H1 (cell line): Measurements from ENCODE around the gene RAB14. TPM values are rescaled to one million over a fixed set of nuclear protein-coding genes. Genes with fewer than 3 reads are reported as not detected.

Experiments used
- CTCF ChIA-PET: fragments of 300-600 bp; sonication (Branson Sonifier 250); formaldehyde crosslinking; loops from one replicate; lab custom pipeline; 2021; ENCODE audit not compliant: partially characterized antibody; lab: Charles Lee
- POLR2A ChIA-PET: fragments of 300-600 bp; sonication (Branson Sonifier 250); formaldehyde crosslinking; loops from one replicate; lab custom pipeline; 2021; ENCODE audit warnings: inconsistent platforms; ENCODE audit not compliant: partially characterized antibody; lab: Charles Lee
- DNase-seq, 2 experiments: peaks; one replicate each; pipeline versions ENCODE4 v3.0.0 to v3.0.0-alpha.2; 2010 to 2022; ENCODE audit warnings: low spot score in 2 of 2, low read depth in 1 of 2, mixed read lengths in 1 of 2
- FAIRE-seq: peaks from 2 replicates; lab custom pipeline; 2011; peaks lifted over from hg19 to GRCh38; lab: Jason Lieb, UNC
- H2AFZ ChIP-seq: 2 replicates; pipeline ENCODE4 v1.8.1; 2012; ENCODE audit warnings: low read length, inconsistent platforms
- H2AK5ac ChIP-seq: 2 replicates; pipeline ENCODE4 v1.6.1; 2013; ENCODE audit warnings: low read depth, low read length
- H2BK120ac ChIP-seq: replicated peaks from 2 replicates; pipeline ENCODE3; 2013; ENCODE audit warnings: low read depth, low read length, inconsistent platforms
- H2BK12ac ChIP-seq: 2 replicates; pipeline ENCODE4 v1.6.1; 2013; ENCODE audit warnings: low read depth, low read length
- H2BK15ac ChIP-seq: 2 replicates; pipeline ENCODE4 v1.6.1; 2013; ENCODE audit warnings: low read length
- H2BK20ac ChIP-seq: 2 replicates; pipeline ENCODE4 v1.6.1; 2013; ENCODE audit warnings: low read length
- H2BK5ac ChIP-seq: 2 replicates; pipeline ENCODE4 v1.6.1; 2013; ENCODE audit warnings: low read depth, low read length
- H3K14ac ChIP-seq: 2 replicates; pipeline ENCODE4 v1.6.1; 2013; ENCODE audit warnings: inconsistent platforms; ENCODE audit not compliant: insufficient read length
- H3K18ac ChIP-seq: 2 replicates; pipeline ENCODE4 v1.6.1; 2013; ENCODE audit warnings: low read length; ENCODE audit errors: extremely low read depth
- H3K23ac ChIP-seq: 2 replicates; pipeline ENCODE4 v1.6.1; 2013; ENCODE audit warnings: inconsistent platforms; ENCODE audit not compliant: insufficient read length
- H3K23me2 ChIP-seq: 2 replicates; pipeline ENCODE4 v1.6.1; 2013; ENCODE audit warnings: low read depth, low read length
- H3K27ac ChIP-seq: 2 replicates; pipeline ENCODE4 v1.6.1; 2011; ENCODE audit warnings: low read depth, low read length, inconsistent platforms
- H3K27me3 ChIP-seq, 4 experiments: replicated peaks in 1 of 4; 1 replicate in 1 of 4; 2 replicates in 3 of 4; pipeline versions ENCODE4 v1.6.1 to v1.8.1; 2011 to 2013; ENCODE audit warnings: low read length in 3 of 4, mild to moderate bottlenecking in 3 of 4, inconsistent platforms in 2 of 4, mixed read lengths in 2 of 4, moderate library complexity in 1 of 4; ENCODE audit not compliant: control insufficient read depth in 3 of 4, insufficient read depth in 3 of 4; ENCODE audit errors: extremely low read depth in 1 of 4
- H3K36me3 ChIP-seq, 4 experiments: 2 replicates each; pipeline versions ENCODE4 v1.6.1 to v1.8.1; 2011 to 2013; ENCODE audit warnings: mild to moderate bottlenecking in 4 of 4, low read length in 3 of 4, moderate library complexity in 2 of 4, control low read depth in 1 of 4, inconsistent platforms in 1 of 4; ENCODE audit not compliant: insufficient read depth in 4 of 4, control insufficient read depth in 2 of 4
- H3K4ac ChIP-seq: replicated peaks from 2 replicates; pipeline ENCODE3; 2013; ENCODE audit warnings: low read length, low read depth, mixed read lengths, inconsistent platforms; ENCODE audit not compliant: insufficient read length
- H3K4me1 ChIP-seq, 4 experiments: replicated peaks in 1 of 4; 1 replicate in 1 of 4; 2 replicates in 3 of 4; pipeline versions ENCODE4 v1.6.1 to v1.8.1; 2011 to 2013; ENCODE audit warnings: low read length in 3 of 4, inconsistent platforms in 2 of 4, mixed read lengths in 1 of 4; ENCODE audit not compliant: insufficient read depth in 4 of 4, control insufficient read depth in 3 of 4
- H3K4me2 ChIP-seq, 2 experiments: 2 replicates each; pipeline versions ENCODE4 v1.6.1 to v1.8.1; 2011 to 2013; ENCODE audit warnings: low read depth in 2 of 2, low read length in 2 of 2, control low read depth in 1 of 2, inconsistent platforms in 1 of 2, mild to moderate bottlenecking in 1 of 2; ENCODE audit not compliant: insufficient read depth in 1 of 2
- H3K4me3 ChIP-seq, 4 experiments: fragments of 200-600, 300-600 bp in 1 of 4; sonication (generic), shearing (Covaris generic), sonication (Bioruptor Twin) in 1 of 4; 2 replicates each; pipeline versions ENCODE4 v1.5.1 to v1.8.1; 2011 to 2016; ENCODE audit warnings: low read length in 4 of 4, low read depth in 3 of 4, control low read depth in 2 of 4, inconsistent platforms in 2 of 4, mild to moderate bottlenecking in 2 of 4, mixed read lengths in 1 of 4, moderate library complexity in 1 of 4; ENCODE audit not compliant: insufficient read depth in 2 of 4; ENCODE audit errors: extremely low read depth in 1 of 4
- H3K56ac ChIP-seq: replicated peaks from 2 replicates; pipeline ENCODE3; 2013; ENCODE audit warnings: low read depth, mild to moderate bottlenecking, mixed read lengths, low read length, inconsistent platforms; ENCODE audit not compliant: insufficient read length
- H3K79me1 ChIP-seq: 2 replicates; pipeline ENCODE4 v1.6.1; 2013; ENCODE audit warnings: low read depth, low read length, control low read depth
- H3K79me2 ChIP-seq, 2 experiments: 2 replicates each; pipeline versions ENCODE4 v1.6.1 to v1.8.1; 2012 to 2013; ENCODE audit warnings: low read length in 2 of 2, mild to moderate bottlenecking in 2 of 2, inconsistent platforms in 1 of 2; ENCODE audit not compliant: insufficient read depth in 2 of 2, control insufficient read depth in 1 of 2
- H3K9ac ChIP-seq, 4 experiments: replicated peaks in 1 of 4; 1 replicate in 1 of 4; 2 replicates in 3 of 4; pipeline versions ENCODE4 v1.6.1 to v1.8.1; 2011 to 2013; ENCODE audit warnings: low read depth in 3 of 4, low read length in 3 of 4, control low read depth in 2 of 4, mild to moderate bottlenecking in 2 of 4, moderate library complexity in 2 of 4, inconsistent platforms in 1 of 4; ENCODE audit errors: extremely low read depth in 1 of 4
- H3K9me3 ChIP-seq, 2 experiments: 2 replicates each; pipeline versions ENCODE4 v1.6.1 to v1.8.1; 2012 to 2013; ENCODE audit warnings: mild to moderate bottlenecking in 2 of 2, moderate library complexity in 2 of 2, control low read depth in 1 of 2, inconsistent platforms in 1 of 2, low read depth in 1 of 2, low read length in 1 of 2, mixed read lengths in 1 of 2; ENCODE audit not compliant: insufficient read depth in 2 of 2
- H4K20me1 ChIP-seq, 2 experiments: replicated peaks in 1 of 2; 2 replicates each; pipeline versions ENCODE3 to v1.8.1; 2011 to 2013; ENCODE audit warnings: inconsistent platforms in 2 of 2, low read length in 2 of 2, mild to moderate bottlenecking in 1 of 2; ENCODE audit not compliant: insufficient read depth in 2 of 2, control insufficient read depth in 1 of 2
- H4K5ac ChIP-seq: 2 replicates; pipeline ENCODE4 v1.6.1; 2013; ENCODE audit warnings: low read length, low read depth, mixed read lengths, inconsistent platforms; ENCODE audit not compliant: insufficient read length
- H4K8ac ChIP-seq: 2 replicates; pipeline ENCODE4 v1.8.0; 2013; ENCODE audit warnings: mild to moderate bottlenecking, moderate library complexity, low read length, inconsistent platforms; ENCODE audit not compliant: insufficient read depth; ENCODE audit errors: extremely low read depth
- H4K91ac ChIP-seq: replicated peaks from 2 replicates; pipeline ENCODE3; 2013; ENCODE audit warnings: low read length, mixed read lengths, inconsistent platforms; ENCODE audit not compliant: insufficient read length
- ATF3 ChIP-seq: IDR thresholded peaks from 2 replicates; pipeline ENCODE4 v1.6.1; 2011; ENCODE audit warnings: low read depth, mild to moderate bottlenecking, low read length; ENCODE audit not compliant: insufficient read depth
- POLR2AphosphoS5 ChIP-seq: IDR thresholded peaks from 2 replicates; pipeline ENCODE4 v1.6.1; 2011; ENCODE audit warnings: low read depth, low read length
- WGBS, 2 experiments: shearing (Covaris generic) in 1 of 2; methylation state at CpG; one replicate each; pipeline versions ENCODE4 v1.1.6 to v1.1.7; 2013 to 2015; ENCODE audit warnings: low lambda C conversion rate in 2 of 2, mixed read lengths in 2 of 2, inconsistent platforms in 1 of 2, low coverage in 1 of 2, missing lambda C conversion rate in 1 of 2; ENCODE audit not compliant: insufficient replicate concordance in 2 of 2, insufficient coverage in 1 of 2, insufficient read length in 1 of 2; ENCODE audit errors: extremely low coverage in 1 of 2, missing lambda C conversion rate in 1 of 2; 5-methylcytosine and 5-hydroxymethylcytosine counted together
- polyA plus RNA-seq, 7 experiments: library from polyadenylated mRNA; depleted of rRNA in 3 of 7; stranded (reverse) in 5 of 7; unstranded in 2 of 7; fragments of >200 nt in 5 of 7; fragments of 200-250 nt in 2 of 7; gene quantifications; 1 replicate in 5 of 7; 2 replicates in 1 of 7; 4 replicates in 1 of 7; pipeline versions ENCODE4 v1.2.1 to v1.2.3, GENCODE V29; 2011 to 2013; ENCODE audit warnings: missing spikeins in 2 of 7, mixed read lengths in 2 of 7
- total RNA-seq: library from RNA; stranded (reverse); fragmentation: NEBNext Ultra II Directional; extraction: Animal tissue kit (Norgen Biotek cat#: 25700); gene quantifications from 2 replicates; pipeline ENCODE4 v1.2.1, GENCODE V29; 2021

The RAB14 gene
- total and polyA plus RNA-seq, 2 of the 8 experiments (the other 6 are each of a cell fraction or from before 2014, with no cell fraction given): 9.1 to 44.8 TPM

DNA sequence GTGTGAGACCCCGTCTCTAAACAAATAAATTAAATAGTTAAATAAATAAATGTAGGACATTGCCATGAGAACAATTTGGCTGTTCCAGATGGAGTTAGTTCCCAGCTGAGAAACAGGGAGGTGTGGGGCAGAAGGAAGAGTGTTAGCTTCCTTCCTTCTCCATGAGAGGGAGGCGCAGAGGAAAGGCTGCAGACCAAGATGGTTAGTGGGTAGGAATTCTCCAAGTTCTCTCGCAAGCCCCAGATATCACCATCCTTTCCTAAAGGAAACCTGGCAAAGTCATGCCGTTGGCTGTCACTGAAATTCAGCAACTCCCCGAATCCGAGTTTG lies 33.1 kb upstream of the RAB14 start:
- no peak overlapping the region for H3K4me2 ChIP-seq
- H3K4me3 ChIP-seq: no peak overlapping the region
- TF ChIP-seq POLR2AphosphoS5: no peak
- no peak for TF ChIP-seq ATF3
- no peak overlapping the region for H2BK120ac ChIP-seq
- ChIA-PET CTCF (interaction anchor here (0.7 to 2.7 kb wide), 12 partner anchors 8 to 152 kb away, joined by 3 to 17 read pairs (median 4); no protein-coding TSS in a partner anchor), POLR2A (interaction anchor here (1.1 kb wide), 1 partner anchor 13 kb away, joined by 3 read pairs; no protein-coding TSS in a partner anchor)
- no peaks in the 10 kb centered on the region for H3K79me1 ChIP-seq
- H3K4me1 ChIP-seq: peaks cover 0 to 3% (median 0%) of the 10 kb centered on the region in 4 experiments; a peak in 1 of 7 replicates
- FAIRE-seq: no peak
- H4K5ac ChIP-seq: no peak overlapping the region
- H3K27ac ChIP-seq: no peak overlapping the region
- H4K8ac ChIP-seq: no peak overlapping the region
- DNase-seq: no peak
- no peaks in the 10 kb centered on the region for H3K9me3 ChIP-seq
- no peaks in the 10 kb centered on the region for H3K23me2 ChIP-seq
- H4K91ac ChIP-seq: no peak overlapping the region
- H2AFZ ChIP-seq: no peak overlapping the region
- 97% methylated on average over 6 of the region's 6 CpGs; no CpG with 5 or more reads in 1 of the 2 experiments for WGBS, 2 experiments
- H2BK12ac ChIP-seq: no peak overlapping the region
- no peak overlapping the region for H3K18ac ChIP-seq
- no peak overlapping the region for H2BK20ac ChIP-seq
- H2BK15ac ChIP-seq: peak overlapping the region; percentile 51; the same call in 1 of the 2 replicates
- H3K36me3 ChIP-seq: no peaks in the 10 kb centered on the region
- no peak overlapping the region for H2AK5ac ChIP-seq
- no peak overlapping the region for H2BK5ac ChIP-seq
- no peaks in the 10 kb centered on the region for H3K79me2 ChIP-seq
- H4K20me1 ChIP-seq: no peaks in the 10 kb centered on the region
- H3K4ac ChIP-seq: no peak overlapping the region
- H3K27me3 ChIP-seq: peaks cover 0 to 2% (median 0%) of the 10 kb centered on the region in 4 experiments; a peak in 3 of 7 replicates
- H3K9ac ChIP-seq: no peak overlapping the region
- no peak overlapping the region for H3K23ac ChIP-seq
- no peak overlapping the region for H3K56ac ChIP-seq
- H3K14ac ChIP-seq: no peak overlapping the region
